B cell (primary cell): ENCODE data around the gene ZC3H11A.

Experiments used
- CTCF ChIP-seq: fragments of 200-600 bp; IDR thresholded peaks from one replicate; pipeline ENCODE4 v1.8.0; 2022; ENCODE audit warnings: antibody characterized with exemption, mild to moderate bottlenecking
- EZH2 ChIP-seq: IDR thresholded peaks from 2 replicates; pipeline ENCODE4 v1.6.1; 2012; ENCODE audit warnings: borderline replicate concordance, low read depth, mild to moderate bottlenecking, moderate library complexity, low read length; ENCODE audit not compliant: insufficient read depth, poor library complexity, severe bottlenecking

DNA sequence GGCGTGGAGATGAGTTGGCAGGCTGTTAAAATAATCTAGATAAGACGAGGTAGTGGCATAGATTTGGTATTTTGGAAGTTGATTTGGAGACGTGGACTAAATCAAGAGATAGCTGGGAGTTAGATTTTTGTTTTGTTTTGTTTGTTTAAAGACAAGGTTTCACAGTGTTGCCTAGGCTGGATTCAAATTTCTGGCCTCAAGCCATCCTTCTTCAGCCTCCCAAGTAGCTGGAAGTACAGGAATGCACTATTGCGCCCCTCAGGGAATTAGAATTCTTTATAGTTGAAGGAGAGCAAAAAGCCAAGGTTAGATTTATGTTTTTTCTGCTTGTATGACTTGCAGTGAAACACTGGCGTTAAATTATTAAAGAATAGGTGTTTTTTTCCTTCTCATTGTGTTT, 43.7 kb downstream of the ZC3H11A start:
- TF ChIP-seq CTCF (no peak), EZH2 (no peak)
